SJSA1 (cell line): ENCODE results near the gene OR4N5. TPM values are rescaled to one million over a fixed set of nuclear protein-coding genes. Genes with fewer than 3 reads are reported as not detected.

Source experiments
- DNase-seq, 2 experiments: peaks; one replicate each; pipeline ENCODE4 v3.0.0-alpha.2; 2015 to 2020; ENCODE audit warnings: low spot score in 2 of 2, low read depth in 1 of 2
- H3K27ac ChIP-seq: fragments of 250-450 bp; sonication (Bioruptor Pico); 2 replicates; pipeline ENCODE4 v1.5.1; 2020; ENCODE audit warnings: mild to moderate bottlenecking, moderate library complexity
- H3K27me3 ChIP-seq: fragments of 250-450 bp; sonication (Bioruptor Pico); replicated peaks from 2 replicates; pipeline ENCODE4 v1.5.1; 2020; ENCODE audit warnings: mild to moderate bottlenecking, moderate library complexity
- H3K36me3 ChIP-seq: fragments of 250-450 bp; sonication (Bioruptor Pico); 2 replicates; pipeline ENCODE4 v1.5.1; 2020; ENCODE audit warnings: mild to moderate bottlenecking
- H3K4me1 ChIP-seq: fragments of 250-450 bp; sonication (Bioruptor Pico); replicated peaks from 2 replicates; pipeline ENCODE4 v1.6.1; 2021; ENCODE audit warnings: mild to moderate bottlenecking
- H3K4me3 ChIP-seq: fragments of 250-450 bp; sonication (Bioruptor Pico); 2 replicates; pipeline ENCODE4 v1.5.1; 2020; ENCODE audit warnings: mild to moderate bottlenecking
- H3K9me3 ChIP-seq: fragments of 250-450 bp; sonication (Bioruptor Pico); replicated peaks from 2 replicates; pipeline ENCODE4 v1.5.1; 2020; ENCODE audit warnings: mild to moderate bottlenecking
- total RNA-seq: library from RNA; depleted of rRNA; stranded (reverse); fragments of >200 nt; shearing (Covaris generic); gene quantifications from 2 replicates; pipeline ENCODE4 v1.2.3, GENCODE V29; 2014; rRNA removed

OR4N5 gene
- total RNA-seq, 1 experiment from 2014 or later = not detected

DNA sequence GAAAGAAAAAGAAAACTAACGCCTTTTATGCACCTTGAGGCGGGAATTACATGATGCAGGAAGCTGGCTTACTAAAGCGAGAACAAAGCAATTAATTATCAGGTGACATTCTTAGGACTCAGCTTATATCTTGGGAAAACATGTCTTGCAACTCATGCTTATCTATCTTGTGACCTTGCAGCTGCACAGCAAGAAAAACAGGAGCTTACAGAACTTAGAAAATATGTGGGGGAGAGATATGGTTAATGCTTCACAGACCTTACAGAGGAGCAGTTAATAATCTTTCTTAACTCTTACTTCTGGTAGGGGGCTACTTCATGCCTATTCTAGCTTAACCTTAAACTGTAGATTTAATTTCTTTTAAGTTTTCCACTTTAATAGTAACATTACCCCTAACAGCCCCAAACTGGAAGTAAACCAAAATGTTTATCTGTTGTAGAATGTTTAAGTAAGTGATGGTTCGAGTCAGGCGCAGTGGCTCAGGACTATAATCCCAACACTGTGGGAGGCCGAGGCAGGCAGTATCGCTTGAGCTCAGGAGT, 38.9 kb downstream of the OR4N5 start:
- no peak overlapping the region for H3K4me3 ChIP-seq
- DNase-seq = no peak
- no peaks in the 10 kb centered on the region for H3K27me3 ChIP-seq
- no peaks in the 10 kb centered on the region for H3K36me3 ChIP-seq
- no peaks in the 10 kb centered on the region for H3K4me1 ChIP-seq
- H3K9me3 ChIP-seq = no peaks in the 10 kb centered on the region
- H3K27ac ChIP-seq = no peak overlapping the region

DNA sequence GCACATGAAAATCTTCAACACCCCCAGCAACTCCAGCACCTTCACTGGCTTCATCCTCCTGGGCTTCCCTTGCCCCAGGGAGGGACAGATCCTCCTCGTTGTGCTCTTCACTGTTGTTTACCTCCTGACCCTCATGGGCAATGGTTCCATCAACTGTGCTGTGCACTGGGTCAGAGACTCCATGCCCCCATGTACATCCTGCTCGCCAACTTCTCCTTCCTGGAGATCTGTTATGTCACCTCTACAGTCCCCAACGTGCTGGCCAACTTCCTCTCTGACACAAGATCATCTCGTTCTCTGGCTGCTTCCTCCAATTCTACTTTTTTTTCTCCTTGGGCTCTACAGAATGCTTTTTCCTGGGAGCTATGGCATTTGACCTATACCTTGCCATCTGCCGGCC, 40.6 kb downstream of the OR4N5 start:
- H3K4me3 ChIP-seq = no peak overlapping the region
- no peaks in the 10 kb centered on the region for H3K4me1 ChIP-seq
- H3K9me3 ChIP-seq = no peaks in the 10 kb centered on the region
- no peak overlapping the region for H3K27ac ChIP-seq
- H3K36me3 ChIP-seq = no peaks in the 10 kb centered on the region
- DNase-seq = no peak
- no peaks in the 10 kb centered on the region for H3K27me3 ChIP-seq

- Histone ChIP-seq H3K4me1 (no peaks in the 10 kb centered on the region), H3K27ac (no peak overlapping the region), H3K9me3 (no peaks in the 10 kb centered on the region)
Measured at GRCh38 chr14:20179880-20180279, 41.3 kb downstream of the OR4N5 start.

DNA sequence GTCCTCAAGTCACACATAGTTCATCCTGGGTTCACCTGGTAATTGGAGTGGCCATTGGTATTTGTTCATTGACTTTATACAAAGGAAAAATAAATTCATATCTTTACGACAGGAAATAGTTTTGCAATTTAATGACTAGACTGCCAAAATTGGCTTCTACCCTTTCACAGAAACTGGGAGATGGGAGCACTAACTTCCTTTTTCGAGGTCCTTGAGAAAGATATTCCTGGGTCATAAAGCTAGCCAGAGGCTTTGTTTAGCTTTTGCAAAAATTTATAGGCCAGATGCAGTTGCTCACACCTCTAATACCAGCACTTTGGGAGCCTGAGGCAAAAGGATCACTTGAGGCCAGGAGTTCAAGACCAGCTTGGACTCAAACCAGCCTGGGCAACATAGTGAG, 41.9 kb downstream of the OR4N5 start:
- Histone ChIP-seq H3K4me1 (no peaks in the 10 kb centered on the region), H3K36me3 (no peaks in the 10 kb centered on the region), H3K4me3 (no peak overlapping the region), H3K27me3 (no peaks in the 10 kb centered on the region), H3K9me3 (no peaks in the 10 kb centered on the region), H3K27ac (no peak overlapping the region)
- DNase-seq = no peak

More at GRCh38 chr14:20179880-20180279, 41.3 kb downstream of the OR4N5 start:
- no peak for DNase-seq
- H3K27me3 ChIP-seq = no peaks in the 10 kb centered on the region
- H3K4me3 ChIP-seq = no peak overlapping the region
- H3K36me3 ChIP-seq = no peaks in the 10 kb centered on the region

- Histone ChIP-seq H3K4me1 (no peaks in the 10 kb centered on the region), H3K36me3 (no peaks in the 10 kb centered on the region), H3K27me3 (no peaks in the 10 kb centered on the region), H3K4me3 (no peak overlapping the region), H3K27ac (no peak overlapping the region), H3K9me3 (no peaks in the 10 kb centered on the region)
- no peak for DNase-seq
Measured at GRCh38 chr14:20184181-20184580, 45.6 kb downstream of the OR4N5 start.

DNA sequence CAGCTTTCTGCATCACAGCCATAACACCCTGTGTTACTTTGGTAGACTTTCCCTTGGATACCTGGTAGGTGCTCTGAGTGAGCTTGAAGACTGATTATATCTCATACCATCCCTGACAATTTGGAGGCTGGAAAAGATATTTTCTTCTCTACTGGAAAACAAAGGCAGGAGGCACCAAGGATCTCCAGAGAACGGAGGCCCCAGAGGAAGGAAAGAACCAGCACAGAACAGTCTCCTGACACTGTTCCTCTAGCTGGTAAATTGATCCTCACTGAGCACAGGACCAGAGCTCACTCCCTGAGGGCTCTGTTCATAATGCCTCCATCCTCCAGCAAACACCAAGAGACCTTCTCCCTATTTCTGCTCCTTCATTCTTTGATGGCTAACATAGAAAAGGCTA, 52.0 kb downstream of the OR4N5 start, which contains the start of gene OR11G2:
OR11G2 (plus strand) TSS at position 301 of the 400 bp plus-strand sequence. CDS start 6,542 bp downstream, outside the sequence.
- no peaks in the 10 kb centered on the region for H3K36me3 ChIP-seq
- H3K4me3 ChIP-seq = no peak within 1 kb of the TSS
- no peaks in the 10 kb centered on the region for H3K4me1 ChIP-seq
- H3K27me3 ChIP-seq = no peaks in the 10 kb centered on the region
- no peak for DNase-seq
- H3K9me3 ChIP-seq = no peaks in the 10 kb centered on the region
- no peak within 1 kb of the TSS for H3K27ac ChIP-seq

DNA sequence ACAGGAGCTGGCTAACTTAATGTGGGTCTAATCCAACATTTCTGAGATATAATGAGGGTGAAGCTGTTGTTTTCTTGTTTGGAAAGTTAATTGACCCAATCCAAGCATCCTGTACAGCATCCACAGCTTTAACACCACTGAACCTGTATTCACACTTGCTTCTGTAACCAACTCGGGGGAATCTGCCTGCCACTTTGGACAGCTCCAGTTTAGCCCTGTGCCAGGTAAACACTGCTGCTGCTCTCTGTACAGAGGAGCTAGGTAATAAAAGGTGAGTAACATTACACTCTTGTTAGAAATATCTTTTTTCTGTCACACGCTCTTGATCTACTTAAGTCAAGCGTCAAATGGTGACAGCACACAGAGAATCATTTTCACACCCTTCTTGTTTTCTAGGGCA, 52.8 kb downstream of the OR4N5 start:
- H3K9me3 ChIP-seq = no peaks in the 10 kb centered on the region
- no peak overlapping the region for H3K27ac ChIP-seq
- H3K36me3 ChIP-seq = no peaks in the 10 kb centered on the region
- H3K4me3 ChIP-seq = no peak overlapping the region
- DNase-seq = no peak
- H3K4me1 ChIP-seq = no peaks in the 10 kb centered on the region
- H3K27me3 ChIP-seq = no peaks in the 10 kb centered on the region

GRCh38 chr14:20194101-20194500, 55.5 kb downstream of the OR4N5 start:
- no peaks in the 10 kb centered on the region for H3K27me3 ChIP-seq
- no peaks in the 10 kb centered on the region for H3K4me1 ChIP-seq

More at GRCh38 chr14:20194101-20194500, 55.5 kb downstream of the OR4N5 start:
- H3K4me3 ChIP-seq = no peak overlapping the region
- H3K36me3 ChIP-seq = no peaks in the 10 kb centered on the region
- no peak overlapping the region for H3K27ac ChIP-seq
- H3K9me3 ChIP-seq = no peaks in the 10 kb centered on the region
- no peak for DNase-seq

Other genes starting within 250 kb of the OR4N5 start
- gene OR4K5, start 218.2 kb upstream of the OR4N5 start, total RNA-seq = not detected in 2 replicates
- gene OR4K1, start 207.9 kb upstream of the OR4N5 start, total RNA-seq = not detected in 2 replicates
- gene OR4K15, start 163.2 kb upstream of the OR4N5 start, total RNA-seq = not detected in 2 replicates
- gene OR4Q2, start 136.7 kb upstream of the OR4N5 start, total RNA-seq = not detected in 2 replicates
- gene OR4K14, start 119.5 kb upstream of the OR4N5 start, total RNA-seq = not detected in 2 replicates
- not detected in 2 replicates for gene OR4K13, start 102.8 kb upstream of the OR4N5 start, total RNA-seq
- gene OR4L1, start 78.8 kb upstream of the OR4N5 start, total RNA-seq = not detected in 2 replicates
- not detected in 2 replicates for gene OR4K17, start 28.1 kb upstream of the OR4N5 start, total RNA-seq
- gene OR11G2, start 52.1 kb downstream of the OR4N5 start, total RNA-seq = not detected in 2 replicates
- not detected in 2 replicates for gene OR11H6, start 84.9 kb downstream of the OR4N5 start, total RNA-seq
- gene OR11H7, start 90.2 kb downstream of the OR4N5 start, total RNA-seq = not detected in 2 replicates
- not detected in 2 replicates for gene OR11H4, start 100.5 kb downstream of the OR4N5 start, total RNA-seq
- 9.9 and 20.7 TPM in 2 replicates for gene TTC5, start 167.1 kb downstream of the OR4N5 start, total RNA-seq
- gene CCNB1IP1, start 194.5 kb downstream of the OR4N5 start, total RNA-seq = 33.0 and 51.8 TPM in 2 replicates
- gene PARP2, start 204.8 kb downstream of the OR4N5 start, total RNA-seq = 16.2 and 34.2 TPM in 2 replicates